ENCODE data around the gene CCDC195. TPM values are rescaled to one million over a fixed set of nuclear protein-coding genes. Genes with fewer than 3 reads are reported as not detected.

Gene CCDC195
- total RNA-seq, 1 donor from 2014 or later: not detected

- Histone ChIP-seq H3K27me3 (ENCODE audit: low read depth) (no peaks in the 10 kb centered on the region), H3K4me1 (no peaks in the 10 kb centered on the region), H3K9me3 (peaks cover 12% of the 10 kb centered on the region), H3K36me3 (no peaks in the 10 kb centered on the region), H3K27ac (no peak overlapping the region), H3K4me3 (no peak overlapping the region)
- no peak for TF ChIP-seq CTCF (IDR thresholded peaks at IDR 0.05)
- intact Hi-C loops (cut with DNase I): no loop called here
- DNase-seq: no peak
- no peak for ATAC-seq
These were observed 8.2 kb upstream of the CCDC195 start for GRCh38 chr2:224724331-224724730.

- Histone ChIP-seq H3K4me1 (no peaks in the 10 kb centered on the region), H3K27ac (no peak overlapping the region), H3K27me3 (ENCODE audit: low read depth) (peaks cover 3% of the 10 kb centered on the region), H3K36me3 (no peaks in the 10 kb centered on the region), H3K9me3 (peaks cover 6% of the 10 kb centered on the region), H3K4me3 (no peak overlapping the region)
- intact Hi-C loops (cut with DNase I): no loop called here
- no peak for TF ChIP-seq CTCF (IDR thresholded peaks at IDR 0.05)
- ATAC-seq (no peak), DNase-seq (no peak)
These were observed 7.5 kb upstream of the CCDC195 start for GRCh38 chr2:224723586-224724217.

- H3K27ac ChIP-seq: no peak overlapping the region
- no peak overlapping the region for H3K4me3 ChIP-seq
- no peaks in the 10 kb centered on the region for H3K9me3 ChIP-seq
- no peaks in the 10 kb centered on the region for H3K4me1 ChIP-seq
- intact Hi-C loops (cut with DNase I): no loop called here
- TF ChIP-seq CTCF (IDR thresholded peaks at IDR 0.05): no peak
- H3K27me3 ChIP-seq (ENCODE audit: low read depth): peaks cover 3% of the 10 kb centered on the region
- ATAC-seq: no peak
- DNase-seq: no peak
- H3K36me3 ChIP-seq: no peaks in the 10 kb centered on the region
These were observed 6.6 kb upstream of the CCDC195 start for GRCh38 chr2:224722770-224723169.

- ATAC-seq (no peak), DNase-seq (no peak)
- no peaks in the 10 kb centered on the region for H3K9me3 ChIP-seq
- H3K4me1 ChIP-seq: no peaks in the 10 kb centered on the region
- intact Hi-C loops (cut with DNase I): no loop called here
- H3K36me3 ChIP-seq: no peaks in the 10 kb centered on the region
- H3K27me3 ChIP-seq (ENCODE audit: low read depth): peaks cover 3% of the 10 kb centered on the region
- H3K27ac ChIP-seq: no peak overlapping the region
- no peak for TF ChIP-seq CTCF (IDR thresholded peaks at IDR 0.05)
- no peak overlapping the region for H3K4me3 ChIP-seq
These were observed 6.1 kb upstream of the CCDC195 start for GRCh38 chr2:224722250-224722649.

GRCh38 chr2:224716921-224717320, 756 bp upstream of the CCDC195 start:
- TF ChIP-seq CTCF (IDR thresholded peaks at IDR 0.05): no peak
- H3K27ac ChIP-seq: no peak overlapping the region
- H3K4me1 ChIP-seq: no peaks in the 10 kb centered on the region
- H3K4me3 ChIP-seq: no peak overlapping the region
- ATAC-seq: no peak
- intact Hi-C loops (cut with DNase I): no loop called here
- peaks cover 3% of the 10 kb centered on the region for H3K27me3 ChIP-seq (ENCODE audit: low read depth)
- no peaks in the 10 kb centered on the region for H3K36me3 ChIP-seq
- H3K9me3 ChIP-seq: no peaks in the 10 kb centered on the region
- no peak for DNase-seq
